Measurements from ENCODE around the gene STX16.

DNA sequence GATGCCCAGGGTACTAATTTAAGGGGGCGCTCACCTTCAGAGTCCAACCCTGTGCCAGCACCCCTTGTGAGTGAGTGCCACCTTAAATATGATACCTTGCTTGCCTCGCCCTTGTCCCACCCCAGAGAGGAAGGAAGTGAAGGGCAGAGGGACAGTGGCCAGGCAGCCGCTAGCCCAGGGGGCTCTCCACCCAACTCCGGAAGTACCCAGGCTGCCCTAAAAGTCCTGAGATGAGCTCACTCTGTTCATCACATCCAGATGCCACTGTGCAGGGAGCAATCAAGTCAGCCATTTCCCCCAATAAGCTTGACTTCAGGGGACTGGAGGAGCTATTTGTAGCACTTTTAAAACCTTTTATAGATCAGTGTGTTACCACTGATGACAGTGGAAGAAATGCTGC lies 25.0 kb upstream of the STX16 start:
- TF ChIP-seq POLR2A (IDR thresholded peaks at IDR 0.05; ENCODE audit: low read depth, low read length) (no peak), POLR2AphosphoS5 (IDR thresholded peaks at IDR 0.05; ENCODE audit: low read depth, low read length) (no peak), TAF1 (IDR thresholded peaks at IDR 0.05; ENCODE audit: borderline replicate concordance, low read depth, low read length) (no peak)

Measured in GM12892 (cell line).